SU-DHL-6 (cell line): ENCODE data around the gene LRCH1.

Experiments used
- CTCF ChIP-seq: fragments of 200-600 bp; sonication (generic); IDR thresholded peaks from one replicate; pipeline ENCODE4 v1.5.1; 2017; ENCODE audit warnings: antibody characterized with exemption, mild to moderate bottlenecking, low read length, moderate library complexity; ENCODE audit not compliant: insufficient read depth, poor library complexity, severe bottlenecking
- EZH2phosphoT487 ChIP-seq: fragments of 200-600 bp; sonication (generic), shearing (Covaris generic); conservative IDR thresholded peaks from 2 replicates; pipeline ENCODE4 v1.6.1; 2018; ENCODE audit warnings: mild to moderate bottlenecking, antibody characterized with exemption, low read length, moderate library complexity, mixed read lengths

- no peak for TF ChIP-seq CTCF
- no peak for TF ChIP-seq EZH2phosphoT487
Observed at GRCh38 chr13:46754812-46755211, 201.8 kb downstream of the LRCH1 start.
